ENCODE measurements around the gene AUTS2.
"Not testable (repeated sequence)": the region's sequence is repeated elsewhere in the genome, so short reads cannot be mapped to it uniquely, and the experiment has no call there.

The AUTS2 gene

GRCh38 chr7:70723339-70723738, 1125.1 kb downstream of the AUTS2 start:
- no peak for DNase-seq (ENCODE audit: low read depth)

GRCh38 chr7:70725448-70725847, 1127.2 kb downstream of the AUTS2 start:
- DNase-seq (ENCODE audit: low read depth) = no peak

DNA sequence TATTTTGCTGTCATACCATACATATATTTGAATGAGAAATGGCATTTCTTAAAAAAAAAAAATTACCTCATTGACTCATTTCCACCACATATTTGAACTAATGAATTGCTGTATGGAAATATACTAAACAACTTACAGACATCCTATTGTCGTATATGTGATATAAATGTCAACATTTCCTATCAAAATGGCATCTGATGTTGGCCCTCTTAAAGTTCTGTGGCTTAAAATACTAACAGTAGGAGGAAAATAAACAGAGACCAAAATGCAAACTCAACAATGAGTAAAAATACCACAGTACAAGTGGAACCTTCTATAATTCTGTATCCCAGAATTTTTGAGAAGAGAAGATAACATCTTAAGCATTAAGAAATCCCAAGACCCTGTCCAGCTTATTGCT, 1128.0 kb downstream of the AUTS2 start:
- DNase-seq (ENCODE audit: low read depth) = no peak

DNA sequence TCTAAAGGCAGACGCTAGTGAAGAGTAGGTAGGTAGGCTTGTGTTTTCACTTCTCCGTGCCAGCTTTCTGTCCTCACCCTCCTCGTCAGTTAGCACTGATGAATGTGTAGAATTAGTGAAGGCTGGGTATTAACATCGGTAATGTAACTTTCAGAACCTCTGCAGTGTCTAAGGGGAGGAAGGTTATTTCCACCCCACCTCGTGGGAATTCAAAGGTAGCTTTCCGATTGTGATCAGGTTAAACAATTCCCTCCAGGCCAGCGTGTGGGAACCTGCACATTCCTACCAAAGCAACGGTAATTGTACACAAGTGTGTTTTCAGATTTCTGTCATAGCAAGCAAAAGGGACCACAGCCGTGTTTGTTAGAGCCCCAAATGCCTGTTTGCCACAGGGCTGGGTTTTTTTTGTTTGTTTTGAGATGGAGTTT, 1128.7 kb downstream of the AUTS2 start:
- no peak for DNase-seq (ENCODE audit: low read depth)

GRCh38 chr7:70727861-70728260, 1129.6 kb downstream of the AUTS2 start:
- DNase-seq (ENCODE audit: low read depth) = no peak

- DNase-seq (ENCODE audit: low read depth) = no peak
These were observed 1130.7 kb downstream of the AUTS2 start for GRCh38 chr7:70728872-70729552.

DNA sequence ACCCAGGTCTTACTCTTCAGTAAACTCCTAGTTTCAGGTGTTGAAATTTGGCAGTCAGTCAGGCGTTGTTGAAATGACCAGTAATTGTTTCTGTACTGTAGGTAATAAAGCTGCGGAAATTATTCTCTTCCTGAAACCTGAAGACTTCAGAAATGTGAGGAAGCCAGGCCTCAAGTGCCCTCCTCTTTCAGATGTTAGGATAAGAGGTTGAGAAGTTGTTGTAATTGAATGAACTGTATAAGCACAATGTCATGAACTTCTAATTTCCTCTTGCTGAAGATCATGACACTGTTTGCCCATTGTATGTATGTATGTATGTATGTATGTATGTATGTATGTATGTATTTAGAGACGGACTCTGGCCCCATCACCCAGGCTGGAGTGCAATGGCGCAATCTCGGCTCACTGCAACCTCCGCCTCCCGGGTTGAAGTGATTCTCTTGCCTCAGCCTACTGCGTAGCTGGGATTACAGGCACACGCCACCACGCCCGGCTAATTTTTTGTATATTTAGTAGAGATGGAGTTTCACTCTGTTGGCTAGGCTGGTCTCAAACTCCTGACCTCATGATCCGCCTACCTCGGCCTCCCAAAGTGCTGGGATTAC, 1131.4 kb downstream of the AUTS2 start:
- not testable (repeated sequence) for DNase-seq (ENCODE audit: low read depth)

DNA sequence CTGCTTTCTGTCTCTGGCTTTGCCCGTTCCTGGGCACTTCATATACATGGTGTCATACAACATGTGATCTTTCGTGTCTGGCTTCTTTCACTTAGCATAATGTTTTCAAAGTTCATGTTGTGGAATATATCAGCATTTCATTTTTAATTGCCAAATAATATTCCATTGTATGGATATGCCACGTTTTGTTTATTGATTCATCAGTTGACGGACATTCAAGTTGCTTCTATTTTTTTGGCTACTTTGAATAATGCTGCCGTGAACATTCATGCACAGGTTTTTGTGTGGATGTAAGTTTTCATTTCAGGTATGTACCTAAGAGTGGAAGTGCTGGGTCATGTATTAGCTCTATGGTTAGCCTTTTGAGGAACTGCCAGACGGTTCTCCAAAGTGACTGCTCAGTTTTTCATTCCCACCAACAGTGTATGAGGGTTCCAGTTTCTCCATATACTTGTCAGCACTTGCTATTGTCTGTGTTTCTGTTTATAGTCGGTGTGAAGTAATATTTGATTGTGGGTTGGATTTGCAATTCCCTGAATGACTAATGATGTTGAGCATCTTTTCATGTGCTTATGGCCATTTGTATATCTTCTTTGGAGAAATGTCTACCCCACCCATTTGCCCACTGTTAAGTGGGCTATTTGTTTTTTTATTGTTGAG, 1132.3 kb downstream of the AUTS2 start:
- no peak for DNase-seq (ENCODE audit: low read depth)

GRCh38 chr7:70733090-70733489, 1134.8 kb downstream of the AUTS2 start:
- DNase-seq (ENCODE audit: low read depth) = no peak

DNA sequence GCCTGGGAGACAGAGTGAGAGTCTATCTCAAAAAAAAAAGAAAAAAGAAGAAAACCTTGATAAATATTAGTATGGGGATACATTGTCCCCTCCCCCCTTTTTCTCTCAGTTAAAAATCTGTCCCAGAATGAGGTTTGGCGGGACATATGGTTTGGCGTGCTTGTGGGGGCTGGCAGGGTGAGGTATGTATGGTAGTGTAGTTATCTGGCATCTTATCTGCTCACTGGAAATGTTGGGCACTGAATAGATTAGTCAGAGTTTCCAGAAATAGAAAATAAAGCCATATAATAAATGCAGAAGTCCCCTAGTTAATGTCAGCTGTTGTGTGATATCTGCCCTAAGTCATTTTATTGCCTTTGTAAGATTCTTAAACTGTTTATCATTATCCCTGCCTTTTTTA, 1136.1 kb downstream of the AUTS2 start:
- no peak for DNase-seq (ENCODE audit: low read depth)

DNA sequence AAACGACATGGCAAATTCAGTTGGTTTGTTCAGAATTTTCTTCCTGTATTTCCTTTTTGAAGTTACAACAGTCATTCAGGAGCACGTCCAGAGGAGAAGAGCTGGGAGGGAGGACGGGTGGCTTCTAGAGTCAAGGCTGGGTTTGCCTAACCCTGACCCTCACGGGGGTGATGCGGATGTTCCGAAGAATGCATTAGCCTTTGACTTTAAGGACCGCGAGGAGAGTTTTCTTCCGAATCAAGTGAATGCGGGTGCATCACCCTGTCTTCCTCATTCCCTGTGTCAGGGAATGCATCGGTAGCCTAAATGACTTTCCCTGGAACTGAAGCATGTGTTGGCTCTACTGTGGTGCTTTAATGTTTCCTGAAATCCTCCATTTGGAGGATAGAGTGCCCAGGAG, 1137.0 kb downstream of the AUTS2 start:
- DNase-seq (ENCODE audit: low read depth) = no peak

GRCh38 chr7:70736715-70737460, 1138.6 kb downstream of the AUTS2 start:
- DNase-seq (ENCODE audit: low read depth) = no peak

DNA sequence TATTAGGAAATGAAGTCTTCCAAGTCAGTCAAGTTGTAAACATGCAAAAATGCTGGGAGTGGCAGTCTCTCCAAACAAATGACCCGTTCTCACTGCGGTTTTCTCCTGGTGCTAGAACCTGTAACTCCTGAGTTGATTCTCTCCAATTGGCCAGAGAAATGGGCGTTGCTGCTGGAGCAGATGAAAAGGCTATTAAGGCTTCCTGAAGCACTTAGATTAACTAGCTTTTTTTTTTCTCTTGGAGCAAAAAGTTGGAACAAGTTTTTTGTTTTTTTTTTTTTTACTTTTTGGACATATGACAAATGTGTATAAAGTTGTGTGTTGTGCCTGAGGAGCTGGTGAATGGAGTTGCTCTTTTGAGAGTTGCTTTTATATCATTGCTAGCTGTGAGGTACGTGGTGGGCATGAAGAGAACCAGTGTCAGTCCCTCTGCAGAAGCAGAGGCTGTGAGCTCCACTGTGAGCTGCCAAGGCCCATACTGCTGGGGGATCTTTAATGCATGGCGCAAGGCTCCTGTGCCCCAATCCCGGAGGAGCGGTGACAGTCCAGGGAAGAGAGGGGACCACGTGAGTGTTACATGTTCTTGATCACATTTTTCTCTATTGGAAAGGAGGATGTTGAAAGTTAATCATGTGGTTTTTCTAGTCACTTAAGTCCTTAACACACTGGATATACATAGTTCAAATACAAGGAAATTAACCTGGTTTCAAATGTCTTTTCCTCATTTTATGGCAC, 1140.0 kb downstream of the AUTS2 start:
- DNase-seq (ENCODE audit: low read depth) = no peak

- no peak for DNase-seq (ENCODE audit: low read depth)
These were observed 1141.5 kb downstream of the AUTS2 start for GRCh38 chr7:70739646-70740210.

- no peak for DNase-seq (ENCODE audit: low read depth)
These were observed 1143.4 kb downstream of the AUTS2 start for GRCh38 chr7:70741666-70742065.

GRCh38 chr7:70743531-70744325, 1145.5 kb downstream of the AUTS2 start:
- DNase-seq (ENCODE audit: low read depth) = no peak

GRCh38 chr7:70744492-70744891, 1146.2 kb downstream of the AUTS2 start:
- DNase-seq (ENCODE audit: low read depth) = no peak

- DNase-seq (ENCODE audit: low read depth) = no peak
These were observed 1151.6 kb downstream of the AUTS2 start for GRCh38 chr7:70749831-70750230.

GRCh38 chr7:70751895-70752294, 1153.6 kb downstream of the AUTS2 start:
- DNase-seq (ENCODE audit: low read depth) = no peak

DNA sequence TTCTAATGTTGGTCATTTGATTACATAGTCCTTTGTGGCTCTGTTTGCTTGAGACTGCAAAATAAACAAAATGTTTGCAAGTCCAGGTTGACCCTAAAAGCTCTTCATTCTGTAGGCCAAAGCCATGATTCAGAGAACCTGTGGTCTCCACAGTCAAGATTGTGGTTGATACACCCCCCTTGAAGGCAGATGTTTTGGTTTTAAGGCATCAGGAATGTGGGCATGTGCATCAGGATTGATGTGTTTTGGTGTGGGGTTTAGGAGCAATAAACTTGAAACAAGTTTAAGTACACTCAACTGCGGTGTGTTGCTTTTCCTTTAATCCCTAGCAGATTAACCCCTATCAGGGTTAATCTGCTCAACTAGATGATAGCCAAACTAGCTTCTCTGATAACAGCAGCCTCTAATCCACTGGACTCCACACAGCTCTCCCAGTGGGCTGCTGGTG, 1154.5 kb downstream of the AUTS2 start:
- no peak for DNase-seq (ENCODE audit: low read depth)

DNA sequence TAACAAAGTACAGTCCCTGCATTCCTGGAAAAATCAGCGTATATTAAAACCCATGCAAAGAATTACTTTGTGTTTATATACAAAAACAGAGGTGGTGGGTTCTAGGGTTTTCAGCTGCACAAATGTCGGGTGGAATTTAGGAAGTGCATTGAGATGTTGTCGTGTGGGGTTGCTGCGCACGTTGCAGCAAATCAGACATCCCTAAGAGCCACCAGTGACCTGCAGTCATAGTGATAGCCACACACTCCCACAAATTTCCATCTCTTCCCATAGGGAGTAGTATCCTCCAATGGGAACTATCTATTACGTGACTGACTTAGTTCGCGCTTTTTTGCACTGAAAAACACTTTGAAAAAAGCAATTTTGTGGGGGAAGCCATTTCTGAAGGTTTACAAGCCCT, 1158.5 kb downstream of the AUTS2 start:
- no peak for DNase-seq (ENCODE audit: low read depth)

Data from CMK (cell line).